HepG2 (cell line): Measurements from ENCODE around the gene HACL1. TPM values are rescaled to one million over a fixed set of nuclear protein-coding genes. Genes with fewer than 3 reads are reported as not detected.
"Not testable (repeated sequence)": the region's sequence is repeated elsewhere in the genome, so short reads cannot be mapped to it uniquely, and the experiment has no call there.

ENCODE experiments used
- ATAC-seq: fragments of 200-7000 bp; cut with Tn5 transposase; 3 replicates; pipeline ENCODE4 v1.9.1; 2020; ENCODE audit warnings: mild to moderate bottlenecking, moderate library complexity
- BruUV-seq: library from RNA; stranded (reverse); fragments of 400-500 nt; replicated peaks from 2 replicates; lab custom pipeline; 2021; lab: Mats Ljungman, UMichigan
- CTCF ChIA-PET: fragments of 300-600 bp; formaldehyde crosslinking; extraction: SDS; loops from one replicate; lab custom pipeline; 2021; ENCODE audit warnings: low total read pairs, inconsistent platforms, low intra/inter-chr PET ratio; lab: Yijun Ruan, JAX
- POLR2A ChIA-PET: fragments of 350-600 bp; sonication (Branson Sonifier 250); formaldehyde crosslinking; loops from one replicate; lab custom pipeline; 2020; ENCODE audit warnings: antibody characterized with exemption, inconsistent platforms; lab: Yijun Ruan, JAX
- DNase-seq: peaks from one replicate; pipeline ENCODE4 v3.0.0-alpha.2; 2015; ENCODE audit warnings: low spot score
- FAIRE-seq: peaks from 3 replicates; lab custom pipeline; 2011; peaks lifted over from hg19 to GRCh38; lab: Jason Lieb, UNC
- H2AFZ ChIP-seq: one replicate; pipeline ENCODE4 v1.6.1; 2011; ENCODE audit warnings: low read length, inconsistent platforms
- H3K27ac ChIP-seq: fragments of 300-600 bp; 3 replicates; pipeline ENCODE4 v1.8.0; 2011; ENCODE audit warnings: mixed run types, mild to moderate bottlenecking, mixed read lengths, low read length, inconsistent platforms; ENCODE audit not compliant: insufficient read depth; ENCODE audit errors: extremely low read length
- H3K27me3 ChIP-seq, 2 experiments: fragments of 200-600 bp in 1 of 2; 2 replicates in 1 of 2; 3 replicates in 1 of 2; pipeline versions ENCODE4 v1.6.0 to v1.8.0; 2011; ENCODE audit warnings: low read length in 2 of 2, mild to moderate bottlenecking in 2 of 2, moderate library complexity in 2 of 2, inconsistent platforms in 1 of 2; ENCODE audit not compliant: insufficient read depth in 2 of 2, control insufficient read depth in 1 of 2
- H3K36me3 ChIP-seq, 2 experiments: fragments of 200-600 bp in 1 of 2; replicated peaks in 1 of 2; 2 replicates in 1 of 2; 3 replicates in 1 of 2; pipeline versions ENCODE4 v1.5.1 to v1.8.0; 2011; ENCODE audit warnings: low read length in 2 of 2, inconsistent platforms in 1 of 2; ENCODE audit not compliant: insufficient read depth in 2 of 2, control insufficient read depth in 1 of 2
- H3K4me1 ChIP-seq: 2 replicates; pipeline ENCODE4 v1.5.1; 2012; ENCODE audit warnings: low read length, inconsistent platforms; ENCODE audit not compliant: insufficient read depth
- H3K4me2 ChIP-seq: 2 replicates; pipeline ENCODE4 v1.6.0; 2011; ENCODE audit warnings: low read depth, low read length, inconsistent platforms
- H3K4me3 ChIP-seq, 3 experiments: fragments of 200-600 bp in 1 of 3; sonication (generic), shearing (Covaris generic) in 1 of 3; replicated peaks in 1 of 3; 2 replicates each; pipeline ENCODE4 v1.5.1; 2011 to 2016; ENCODE audit warnings: low read length in 3 of 3, inconsistent platforms in 2 of 3, low read depth in 2 of 3, mild to moderate bottlenecking in 2 of 3, control low read depth in 1 of 3, mixed read lengths in 1 of 3; ENCODE audit not compliant: insufficient read depth in 1 of 3
- H3K79me2 ChIP-seq: one replicate; pipeline ENCODE4 v1.6.1; 2011; ENCODE audit warnings: low read length, inconsistent platforms; ENCODE audit not compliant: insufficient read depth
- H3K9ac ChIP-seq: 2 replicates; pipeline ENCODE4 v1.6.0; 2011; ENCODE audit warnings: mild to moderate bottlenecking, low read depth, low read length, inconsistent platforms; ENCODE audit not compliant: insufficient read depth
- H3K9me3 ChIP-seq: 2 replicates; pipeline ENCODE4 v1.5.1; 2012; ENCODE audit warnings: mild to moderate bottlenecking, low read length
- H4K20me1 ChIP-seq: 2 replicates; pipeline ENCODE4 v1.6.0; 2011; ENCODE audit warnings: inconsistent platforms, mild to moderate bottlenecking, low read length, moderate library complexity; ENCODE audit not compliant: insufficient read depth
- HIVEP1 ChIP-seq: sonication (generic); formaldehyde crosslinking; IDR thresholded peaks from 2 replicates; pipeline ENCODE4 v1.4.0; 2020; ENCODE audit warnings: mild to moderate bottlenecking, missing genetic modification reagents
- JDP2 ChIP-seq: sonication (generic); formaldehyde crosslinking; IDR thresholded peaks from 2 replicates; pipeline ENCODE4 v1.8.1; 2022; ENCODE audit warnings: missing genetic modification reagents, borderline replicate concordance
- TARDBP ChIP-seq: sonication (generic); formaldehyde crosslinking; IDR thresholded peaks from 2 replicates; pipeline ENCODE4 v1.8.0; 2022; ENCODE audit warnings: mild to moderate bottlenecking, missing genetic modification reagents
- ZNF7 ChIP-seq: IDR thresholded peaks from 2 replicates; pipeline ENCODE4 v1.6.1; 2016; ENCODE audit warnings: missing biosample characterization, missing genetic modification reagents
- WGBS: methylation state at CpG from one replicate; pipeline ENCODE4 v1.1.6; 2017; ENCODE audit warnings: low lambda C conversion rate; 5-methylcytosine and 5-hydroxymethylcytosine counted together
- in situ Hi-C: cut with HindIII; loops from 2 replicates; pipeline ENCODE4 v1.10.0; 2017; ENCODE audit warnings: low pct_unique_long_range_greater_than_20kb; ENCODE audit not compliant: extremely low pct_ligation_motif_present
- intact Hi-C: fragments of 100-400 bp; cut with micrococcal nuclease; formaldehyde crosslinking; loops from one replicate; pipeline ENCODE4 v1.10.0; 2022; ENCODE audit not compliant: unreplicated experiment
- polyA plus RNA-seq, 8 experiments: library from polyadenylated mRNA; depleted of rRNA in 3 of 8; stranded (reverse) in 7 of 8; unstranded in 1 of 8; fragments of >200 nt; fragmentation: Illumina TruSeq in 4 of 8; extraction: Trizol in 4 of 8; gene quantifications; 2 replicates each; pipeline versions ENCODE4 v1.2.1 to v1.2.3, GENCODE V29; 2011 to 2016; ENCODE audit warnings: low read depth in 4 of 8, missing spikeins in 1 of 8, mixed read lengths in 1 of 8; ENCODE audit not compliant: insufficient read depth in 1 of 8
- total RNA-seq, 5 experiments: library from RNA; depleted of rRNA; stranded (reverse); fragments of >200 nt; fragmentation: Illumina TruSeq; extraction: Trizol; gene quantifications; 2 replicates each; pipeline ENCODE4 v1.2.3, GENCODE V29; 2016; ENCODE audit warnings: low read depth in 1 of 5
- TF ChIP-seq, protein P1 (sequence below): sonication (generic); formaldehyde crosslinking; IDR thresholded peaks from 2 replicates; pipeline ENCODE4 v1.8.0; 2022; ENCODE audit warnings: missing genetic modification reagents, mild to moderate bottlenecking, inconsistent platforms, borderline replicate concordance
- TF ChIP-seq, protein P2 (sequence below): sonication (generic); formaldehyde crosslinking; conservative IDR thresholded peaks from 2 replicates; pipeline ENCODE4 v1.4.0; 2020; ENCODE audit warnings: missing genetic modification reagents

HACL1 gene
- total and polyA plus RNA-seq, 2 of the 13 experiments (the other 11 are each of a cell fraction or from before 2014, with no cell fraction given): 22.1 to 25.7 TPM

DNA sequence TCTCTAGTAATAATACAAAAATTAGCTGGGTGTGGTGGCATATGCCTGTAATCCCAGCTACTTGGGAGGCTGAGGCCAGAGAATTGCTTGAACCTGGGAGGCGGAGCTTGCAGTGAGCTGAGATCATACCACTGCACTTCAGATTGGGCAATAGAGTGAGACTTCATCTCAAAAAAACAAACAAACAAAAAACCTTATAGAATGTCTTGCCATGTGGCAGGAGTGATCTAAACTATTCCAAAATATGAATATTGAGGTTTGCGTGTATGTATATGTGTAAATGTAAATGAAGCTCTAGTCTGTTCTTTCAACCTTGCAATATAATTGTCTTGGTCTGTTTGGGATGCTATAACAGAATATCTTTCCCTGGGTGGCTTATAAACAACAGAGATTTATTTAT, 68.8 kb downstream of the HACL1 start:
- H3K4me2 ChIP-seq, in situ Hi-C loops, DNase-seq, H3K9ac ChIP-seq, CTCF ChIA-PET, H3K4me3 ChIP-seq, intact Hi-C loops, BruUV-seq, H3K36me3 ChIP-seq, FAIRE-seq, H3K79me2 ChIP-seq, H4K20me1 ChIP-seq, H3K27me3 ChIP-seq, H3K4me1 ChIP-seq, ATAC-seq, H3K27ac ChIP-seq, POLR2A ChIA-PET, H2AFZ ChIP-seq, H3K9me3 ChIP-seq: not testable (repeated sequence)
- 78% methylated on average over 2 of the region's 2 CpGs for WGBS

DNA sequence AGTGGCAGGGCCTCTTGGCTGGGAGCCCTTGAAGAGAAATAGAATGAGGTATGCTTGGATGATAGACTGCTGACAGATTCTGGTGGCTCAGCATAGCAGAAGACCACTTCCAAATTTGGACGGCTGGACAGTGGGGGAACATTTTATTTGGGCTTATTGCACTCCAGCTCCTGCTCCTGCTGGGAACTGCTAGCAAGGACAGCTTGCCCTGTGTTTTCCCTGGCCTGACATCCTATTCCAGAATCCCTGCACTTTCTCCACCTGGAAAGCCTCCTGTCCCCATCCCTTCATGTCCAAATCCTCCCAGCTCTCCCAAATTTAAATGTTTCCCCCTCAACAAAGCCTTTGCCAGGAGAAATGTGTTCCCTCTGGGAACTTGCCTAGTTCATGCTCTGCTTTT, 70.0 kb downstream of the HACL1 start:
- intact Hi-C loops: no loop called here
- TF ChIP-seq ZNF7 (CRISPR knock-in tag) (no peak), HIVEP1 (CRISPR knock-in tag) (no peak), TARDBP (CRISPR knock-in tag) (no peak), JDP2 (no peak)
- TF ChIP-seq, protein P1, sequence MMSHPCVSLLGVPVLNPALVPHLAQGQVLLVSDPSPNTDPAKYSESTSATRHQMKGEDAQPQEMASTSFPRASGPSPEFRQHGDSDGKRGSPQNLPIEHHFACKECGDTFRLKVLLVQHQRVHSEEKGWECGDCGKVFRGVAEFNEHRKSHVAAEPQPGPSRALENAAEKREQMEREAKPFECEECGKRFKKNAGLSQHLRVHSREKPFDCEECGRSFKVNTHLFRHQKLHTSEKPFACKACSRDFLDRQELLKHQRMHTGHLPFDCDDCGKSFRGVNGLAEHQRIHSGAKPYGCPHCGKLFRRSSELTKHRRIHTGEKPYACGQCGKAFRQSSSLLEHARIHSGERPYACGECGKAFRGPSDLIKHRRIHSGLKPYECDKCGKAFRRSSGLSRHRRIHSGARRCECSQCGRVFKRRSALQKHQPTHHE (CRISPR knock-in tag): no peak
- TF ChIP-seq, protein P2, sequence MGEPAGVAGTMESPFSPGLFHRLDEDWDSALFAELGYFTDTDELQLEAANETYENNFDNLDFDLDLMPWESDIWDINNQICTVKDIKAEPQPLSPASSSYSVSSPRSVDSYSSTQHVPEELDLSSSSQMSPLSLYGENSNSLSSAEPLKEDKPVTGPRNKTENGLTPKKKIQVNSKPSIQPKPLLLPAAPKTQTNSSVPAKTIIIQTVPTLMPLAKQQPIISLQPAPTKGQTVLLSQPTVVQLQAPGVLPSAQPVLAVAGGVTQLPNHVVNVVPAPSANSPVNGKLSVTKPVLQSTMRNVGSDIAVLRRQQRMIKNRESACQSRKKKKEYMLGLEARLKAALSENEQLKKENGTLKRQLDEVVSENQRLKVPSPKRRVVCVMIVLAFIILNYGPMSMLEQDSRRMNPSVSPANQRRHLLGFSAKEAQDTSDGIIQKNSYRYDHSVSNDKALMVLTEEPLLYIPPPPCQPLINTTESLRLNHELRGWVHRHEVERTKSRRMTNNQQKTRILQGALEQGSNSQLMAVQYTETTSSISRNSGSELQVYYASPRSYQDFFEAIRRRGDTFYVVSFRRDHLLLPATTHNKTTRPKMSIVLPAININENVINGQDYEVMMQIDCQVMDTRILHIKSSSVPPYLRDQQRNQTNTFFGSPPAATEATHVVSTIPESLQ (CRISPR knock-in tag): no peak

More for the DNA sequence above, 70.0 kb downstream of the HACL1 start:
- BruUV-seq: no TSS peak
- Histone ChIP-seq H4K20me1 (no peaks in the 10 kb centered on the region), H3K27ac (no peak overlapping the region), H3K27me3 (no peaks in the 10 kb centered on the region), H3K4me1 (0 out of 2 replicates have a peak, but pooled peaks cover 8% of the 10 kb centered on the region), H3K9me3 (no peaks in the 10 kb centered on the region), H3K79me2 (no peaks in the 10 kb centered on the region), H3K9ac (no peak overlapping the region), H3K36me3 (no peaks in the 10 kb centered on the region), H3K4me3 (no peak overlapping the region), H3K4me2 (no peak overlapping the region), H2AFZ (no peak overlapping the region)
- WGBS: 60% methylated on average over 1 of the region's 1 CpG
- ATAC-seq: no peak
- in situ Hi-C loops: no loop called here
- no peak for DNase-seq
- FAIRE-seq: no peak
- ChIA-PET POLR2A (no interaction called here), CTCF (no interaction called here)
